ENCODE data around the gene SLC12A8.

SLC12A8 gene

GRCh38 chr3:125186261-125186787 is 26.2 kb downstream of the SLC12A8 start:
- no peak for DNase-seq

GRCh38 chr3:125185805-125186204 is 26.7 kb downstream of the SLC12A8 start:
- DNase-seq = no peak

- DNase-seq = no peak
These were observed 32.7 kb downstream of the SLC12A8 start for GRCh38 chr3:125179884-125180240.

- no peak for DNase-seq
These were observed 33.2 kb downstream of the SLC12A8 start for GRCh38 chr3:125179143-125179883.

GRCh38 chr3:125177746-125178145 is 34.8 kb downstream of the SLC12A8 start:
- no peak for DNase-seq

GRCh38 chr3:125175295-125176078 is 37.1 kb downstream of the SLC12A8 start:
- no peak for DNase-seq

GRCh38 chr3:125172346-125172745 is 40.2 kb downstream of the SLC12A8 start:
- no peak for DNase-seq

- no peak for DNase-seq
These were observed 43.7 kb downstream of the SLC12A8 start for GRCh38 chr3:125168711-125169393.

GRCh38 chr3:125166599-125167136 is 45.9 kb downstream of the SLC12A8 start:
- no peak for DNase-seq

GRCh38 chr3:125165948-125166553 is 46.5 kb downstream of the SLC12A8 start:
- DNase-seq = no peak

GRCh38 chr3:125165189-125165947 is 47.2 kb downstream of the SLC12A8 start:
- DNase-seq = no peak

- no peak for DNase-seq
These were observed 48.6 kb downstream of the SLC12A8 start for GRCh38 chr3:125163739-125164601.

GRCh38 chr3:125161607-125162219 is 50.8 kb downstream of the SLC12A8 start:
- DNase-seq = no peak

- DNase-seq = no peak
These were observed 51.8 kb downstream of the SLC12A8 start for GRCh38 chr3:125160606-125161371.

GRCh38 chr3:125157183-125157582 is 55.4 kb downstream of the SLC12A8 start:
- DNase-seq = no peak

- no peak for DNase-seq
These were observed 56.1 kb downstream of the SLC12A8 start for GRCh38 chr3:125156456-125156855.

- no peak for DNase-seq
These were observed 57.7 kb downstream of the SLC12A8 start for GRCh38 chr3:125154800-125155269.

- no peak for DNase-seq
These were observed 58.4 kb downstream of the SLC12A8 start for GRCh38 chr3:125154110-125154509.

GRCh38 chr3:125152951-125153350 is 59.6 kb downstream of the SLC12A8 start:
- no peak for DNase-seq

- no peak for DNase-seq
These were observed 60.6 kb downstream of the SLC12A8 start for GRCh38 chr3:125151916-125152315.

Measured in GOT3 (cell line).